Endodermal cell (in vitro differentiated cells): Measurements from ENCODE around the gene KCNMA1. TPM values are rescaled to one million over a fixed set of nuclear protein-coding genes. Genes with fewer than 3 reads are reported as not detected.

Source experiments
- DNase-seq: peaks from one replicate; pipeline ENCODE4 v3.0.0-alpha.2; 2017
- H3K27ac ChIP-seq: 2 replicates; pipeline ENCODE4 v1.5.1; 2013; ENCODE audit warnings: mild to moderate bottlenecking, low read depth, low read length, moderate library complexity
- H3K27me3 ChIP-seq: 2 replicates; pipeline ENCODE4 v1.6.1; 2013; ENCODE audit warnings: mild to moderate bottlenecking, low read length, moderate library complexity; ENCODE audit not compliant: insufficient read depth, control insufficient read depth, poor library complexity, severe bottlenecking
- H3K36me3 ChIP-seq: 2 replicates; pipeline ENCODE4 v1.7.0; 2013; ENCODE audit warnings: mild to moderate bottlenecking, low read length, moderate library complexity; ENCODE audit not compliant: control insufficient read depth, insufficient read depth
- H3K4me1 ChIP-seq: one replicate; pipeline ENCODE4 v1.7.0; 2013; ENCODE audit warnings: low read length; ENCODE audit not compliant: control insufficient read depth, insufficient read depth
- H3K4me3 ChIP-seq: 2 replicates; pipeline ENCODE4 v1.5.1; 2013; ENCODE audit warnings: mild to moderate bottlenecking, low read length, moderate library complexity
- H3K9ac ChIP-seq: 2 replicates; pipeline ENCODE4 v1.6.1; 2013; ENCODE audit warnings: mild to moderate bottlenecking, low read length, moderate library complexity; ENCODE audit not compliant: poor library complexity, severe bottlenecking; ENCODE audit errors: extremely low read depth
- H3K9me3 ChIP-seq: 2 replicates; pipeline ENCODE4 v1.6.1; 2013; ENCODE audit warnings: mild to moderate bottlenecking, low read length, moderate library complexity; ENCODE audit not compliant: control insufficient read depth
- H3K27ac Mint-ChIP-seq: 2 replicates; pipeline ENCODE4 v1.8.0; 2020; ENCODE audit warnings: mixed read lengths
- H3K27me3 Mint-ChIP-seq: 2 replicates; pipeline ENCODE4 v1.8.0; 2021; ENCODE audit warnings: mild to moderate bottlenecking, mixed read lengths; ENCODE audit not compliant: insufficient read depth
- H3K36me3 Mint-ChIP-seq: 2 replicates; pipeline ENCODE4 v1.8.0; 2020; ENCODE audit warnings: low read depth, mixed read lengths
- H3K4me1 Mint-ChIP-seq: 2 replicates; pipeline ENCODE4 v1.8.0; 2020; ENCODE audit warnings: mixed read lengths
- H3K4me3 Mint-ChIP-seq: 2 replicates; pipeline ENCODE4 v1.8.0; 2020; ENCODE audit warnings: mild to moderate bottlenecking, moderate library complexity, mixed read lengths
- H3K9me3 Mint-ChIP-seq: 2 replicates; pipeline ENCODE4 v1.8.0; 2020; ENCODE audit warnings: mild to moderate bottlenecking, mixed read lengths
- WGBS, 2 experiments: methylation state at CpG; one replicate each; pipeline versions ENCODE4 v1.1.5 to v1.1.7; 2013; ENCODE audit warnings: missing lambda C conversion rate in 2 of 2, mixed read lengths in 1 of 2; ENCODE audit not compliant: insufficient coverage in 1 of 2, insufficient read length in 1 of 2; 5-methylcytosine and 5-hydroxymethylcytosine counted together
- total RNA-seq, 2 donors: library from RNA; stranded (reverse); fragmentation: NEBNext Ultra II Directional in 1 of 2; extraction: Animal tissue kit (Norgen Biotek cat#: 25700) in 1 of 2; gene quantifications; 2 replicates in 1 of 2; 3 replicates in 1 of 2; pipeline ENCODE4 v1.2.1, GENCODE V29; 2021
- TF ChIP-seq, protein P1 (sequence below): fragments of 200-600 bp; sonication (generic); conservative IDR thresholded peaks from 2 replicates; pipeline ENCODE4 v1.5.0; 2021; ENCODE audit warnings: antibody characterized with exemption, mild to moderate bottlenecking

The KCNMA1 gene
- total RNA-seq, 2 donors from 2014 or later, result 0.55 to 1.3 TPM

DNA sequence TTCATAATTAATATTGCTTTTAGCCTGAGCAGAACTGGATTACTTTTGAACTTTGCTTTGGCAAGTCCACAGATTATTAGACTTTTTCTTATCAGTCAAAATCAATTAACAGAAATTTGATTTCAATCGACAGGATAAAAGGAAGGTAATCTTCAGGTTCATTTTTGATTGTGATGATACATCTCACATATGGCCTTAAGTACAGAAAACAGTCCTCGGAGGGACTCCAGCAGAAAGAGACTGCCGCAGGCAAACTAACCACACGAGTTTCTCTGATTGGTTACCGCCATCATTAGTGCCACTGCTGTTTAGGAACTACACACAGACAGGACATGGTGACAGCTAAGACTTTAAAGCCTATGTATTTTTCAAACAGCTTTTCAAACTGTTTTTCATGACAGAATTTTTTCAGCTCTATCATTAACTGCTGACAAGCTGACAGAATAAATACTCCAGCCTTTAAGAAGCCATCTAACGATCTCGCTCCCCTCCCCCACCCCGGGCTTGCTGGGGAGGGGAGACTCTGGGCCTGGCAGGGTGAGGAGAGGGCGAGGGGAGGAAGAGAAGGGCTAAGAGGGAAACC lies 668.2 kb downstream of the KCNMA1 start:
- Histone ChIP-seq H3K36me3 (no peaks in the 10 kb centered on the region), H3K4me3 (no peak overlapping the region), H3K4me1 (no peaks in the 10 kb centered on the region), H3K27ac (no peak overlapping the region), H3K27me3 (peaks cover 17% of the 10 kb centered on the region), H3K9me3 (no peaks in the 10 kb centered on the region), H3K9ac (no peak overlapping the region)
- H3K36me3 Mint-ChIP-seq, result no peaks in the 10 kb centered on the region
- no peaks in the 10 kb centered on the region for H3K27me3 Mint-ChIP-seq
- WGBS, 2 experiments, result 90 to 92% methylated on average over 5 to 7 of the region's 9 CpGs
- TF ChIP-seq, protein P1, sequence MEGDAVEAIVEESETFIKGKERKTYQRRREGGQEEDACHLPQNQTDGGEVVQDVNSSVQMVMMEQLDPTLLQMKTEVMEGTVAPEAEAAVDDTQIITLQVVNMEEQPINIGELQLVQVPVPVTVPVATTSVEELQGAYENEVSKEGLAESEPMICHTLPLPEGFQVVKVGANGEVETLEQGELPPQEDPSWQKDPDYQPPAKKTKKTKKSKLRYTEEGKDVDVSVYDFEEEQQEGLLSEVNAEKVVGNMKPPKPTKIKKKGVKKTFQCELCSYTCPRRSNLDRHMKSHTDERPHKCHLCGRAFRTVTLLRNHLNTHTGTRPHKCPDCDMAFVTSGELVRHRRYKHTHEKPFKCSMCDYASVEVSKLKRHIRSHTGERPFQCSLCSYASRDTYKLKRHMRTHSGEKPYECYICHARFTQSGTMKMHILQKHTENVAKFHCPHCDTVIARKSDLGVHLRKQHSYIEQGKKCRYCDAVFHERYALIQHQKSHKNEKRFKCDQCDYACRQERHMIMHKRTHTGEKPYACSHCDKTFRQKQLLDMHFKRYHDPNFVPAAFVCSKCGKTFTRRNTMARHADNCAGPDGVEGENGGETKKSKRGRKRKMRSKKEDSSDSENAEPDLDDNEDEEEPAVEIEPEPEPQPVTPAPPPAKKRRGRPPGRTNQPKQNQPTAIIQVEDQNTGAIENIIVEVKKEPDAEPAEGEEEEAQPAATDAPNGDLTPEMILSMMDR, result no peak
- H3K4me1 Mint-ChIP-seq, result peaks cover 4% of the 10 kb centered on the region
- no peak overlapping the region for H3K4me3 Mint-ChIP-seq
- no peaks in the 10 kb centered on the region for H3K9me3 Mint-ChIP-seq
- DNase-seq, result no peak
- no peak overlapping the region for H3K27ac Mint-ChIP-seq

DNA sequence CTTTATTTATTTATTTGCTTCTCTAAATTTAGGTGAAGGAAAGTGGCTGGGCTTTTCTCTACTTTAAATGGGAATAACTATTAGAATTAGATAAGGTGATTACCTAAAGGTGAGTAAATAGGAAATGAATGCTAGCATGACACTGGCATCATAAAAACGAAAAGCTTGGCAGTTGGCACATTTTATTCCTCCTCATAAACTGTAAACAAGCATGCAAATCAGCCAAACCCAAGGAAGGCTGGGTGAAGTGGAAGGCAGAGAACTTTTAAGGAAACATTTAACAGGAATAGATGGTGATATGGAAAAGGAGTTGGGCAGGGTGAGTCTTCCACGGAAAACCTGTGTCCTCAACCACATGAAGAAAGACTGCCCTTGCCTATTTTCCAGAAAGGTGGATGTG lies 669.1 kb downstream of the KCNMA1 start:
- Histone ChIP-seq H3K27ac (no peak overlapping the region), H3K4me3 (no peak overlapping the region), H3K36me3 (no peaks in the 10 kb centered on the region), H3K27me3 (peaks cover 7% of the 10 kb centered on the region), H3K9ac (no peak overlapping the region), H3K9me3 (no peaks in the 10 kb centered on the region), H3K4me1 (no peaks in the 10 kb centered on the region)
- Mint-ChIP-seq H3K4me1 (peaks cover 4% of the 10 kb centered on the region), H3K27me3 (no peaks in the 10 kb centered on the region), H3K9me3 (no peaks in the 10 kb centered on the region), H3K27ac (no peak overlapping the region), H3K36me3 (no peaks in the 10 kb centered on the region), H3K4me3 (no peak overlapping the region)
- DNase-seq, result no peak
- TF ChIP-seq, protein P1, result no peak
- WGBS, 2 experiments, result 90 to 92% methylated on average over 2 of the region's 2 CpGs

DNA sequence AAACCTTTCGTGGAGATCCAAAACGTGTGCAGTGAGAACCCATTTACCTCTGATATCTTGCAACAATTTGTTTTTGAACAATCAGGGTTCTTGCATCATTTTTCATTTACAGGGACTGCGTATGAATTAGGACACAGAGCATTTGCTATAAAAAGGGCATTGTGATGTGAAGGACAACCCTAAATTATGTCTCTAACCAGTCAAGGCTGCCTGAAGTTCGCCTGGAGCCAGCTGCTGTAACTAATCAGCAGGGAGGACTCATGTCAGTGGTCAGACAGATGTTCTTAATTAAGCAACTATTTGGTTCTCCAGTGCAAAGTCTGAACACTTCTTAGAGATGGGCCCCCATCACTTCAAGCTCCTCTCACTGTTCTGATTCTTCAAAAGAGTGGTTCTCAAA lies 674.8 kb downstream of the KCNMA1 start:
- 84 to 91% methylated on average over 4 of the region's 4 CpGs for WGBS, 2 experiments
- Mint-ChIP-seq H3K4me3 (no peak overlapping the region), H3K27ac (no peak overlapping the region), H3K9me3 (peaks cover 7% of the 10 kb centered on the region), H3K36me3 (no peaks in the 10 kb centered on the region), H3K27me3 (no peaks in the 10 kb centered on the region), H3K4me1 (no peaks in the 10 kb centered on the region)
- H3K27ac ChIP-seq, result no peak overlapping the region
- no peak for DNase-seq
- peaks cover 7% of the 10 kb centered on the region for H3K9me3 ChIP-seq
- H3K4me1 ChIP-seq, result no peaks in the 10 kb centered on the region
- TF ChIP-seq, protein P1, result no peak
- H3K27me3 ChIP-seq, result no peaks in the 10 kb centered on the region
- no peaks in the 10 kb centered on the region for H3K36me3 ChIP-seq
- H3K4me3 ChIP-seq, result no peak overlapping the region
- no peak overlapping the region for H3K9ac ChIP-seq
